GM21737 (cell line): ENCODE measurements around the gene MICU1.
A peak's percentile ranks its signal among the peaks of the same experiment; 100 is the strongest.
"Not testable (repeated sequence)": the region's sequence is repeated elsewhere in the genome, so short reads cannot be mapped to it uniquely, and the experiment has no call there.

ENCODE experiments used
- ATAC-seq: cut with Tn5 transposase; IDR thresholded peaks from one replicate; pipeline ENCODE4 v1.9.1; 2021; ENCODE audit warnings: mild to moderate bottlenecking, moderate library complexity; ENCODE audit not compliant: unreplicated experiment

Gene MICU1

GRCh38 chr10:72331575-72332422 lies 294.1 kb downstream of the MICU1 start:
- peak; percentile 43 for ATAC-seq

- ATAC-seq, result no peak
These were observed 295.8 kb downstream of the MICU1 start for GRCh38 chr10:72330069-72330426.

DNA sequence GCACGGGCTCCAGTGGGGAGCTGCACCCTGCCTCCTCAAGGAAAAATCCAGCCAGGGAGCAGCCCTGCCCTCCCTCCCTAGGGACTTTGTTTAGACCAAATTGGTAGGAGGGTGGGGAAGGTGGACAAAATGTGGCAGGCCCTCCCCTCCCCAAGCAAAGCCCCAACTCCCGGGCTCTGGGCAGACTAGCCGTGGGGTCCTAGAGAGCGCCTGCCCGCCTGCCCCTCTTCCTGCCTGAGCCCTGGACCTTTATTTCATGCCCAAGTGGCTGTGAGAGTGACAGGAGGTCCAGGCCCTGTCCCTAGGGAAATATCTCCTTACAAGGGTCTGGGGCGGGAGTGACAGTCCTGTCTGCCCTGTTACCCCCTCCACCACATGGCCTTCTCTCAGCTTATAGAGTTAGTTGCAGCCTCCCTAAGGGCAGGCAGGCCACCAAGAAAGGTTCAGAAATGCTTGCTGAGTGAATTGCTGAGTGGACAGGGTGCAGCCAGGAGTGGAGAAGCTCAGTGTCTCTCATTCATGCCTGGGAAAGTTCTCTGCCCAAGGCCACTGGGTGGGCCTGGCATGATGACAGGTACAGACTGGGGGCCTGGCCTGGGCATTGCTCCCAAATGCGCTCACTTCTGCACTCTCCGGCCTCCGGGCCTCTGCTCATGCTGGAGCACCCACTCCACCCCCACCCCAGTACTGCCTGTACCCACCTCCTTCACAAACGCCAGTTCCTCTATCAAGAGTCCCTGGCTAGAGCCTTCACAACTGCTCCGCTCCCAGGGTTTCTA lies 296.4 kb downstream of the MICU1 start:
- no peak for ATAC-seq

DNA sequence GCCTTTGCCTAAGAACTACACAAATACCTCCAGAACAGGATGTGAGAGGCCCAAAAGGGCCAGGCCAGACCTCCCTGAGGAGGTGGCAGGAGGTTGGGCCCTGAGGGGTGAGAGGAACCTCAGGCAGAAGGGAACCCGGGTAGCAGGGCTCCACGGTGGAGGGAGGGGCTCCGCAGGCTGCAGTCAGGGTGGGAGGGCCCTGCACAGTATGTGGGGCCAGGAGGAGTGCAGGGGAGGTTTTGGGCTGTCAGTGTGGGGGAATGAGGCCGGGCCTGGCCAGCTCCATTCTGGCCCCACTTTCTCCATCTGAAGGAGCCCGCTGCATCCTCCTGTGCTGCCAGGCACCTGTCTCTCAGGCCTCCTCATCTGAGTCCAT lies 297.1 kb downstream of the MICU1 start:
- no peak for ATAC-seq

GRCh38 chr10:72328045-72328828 lies 297.6 kb downstream of the MICU1 start:
- no peak for ATAC-seq

DNA sequence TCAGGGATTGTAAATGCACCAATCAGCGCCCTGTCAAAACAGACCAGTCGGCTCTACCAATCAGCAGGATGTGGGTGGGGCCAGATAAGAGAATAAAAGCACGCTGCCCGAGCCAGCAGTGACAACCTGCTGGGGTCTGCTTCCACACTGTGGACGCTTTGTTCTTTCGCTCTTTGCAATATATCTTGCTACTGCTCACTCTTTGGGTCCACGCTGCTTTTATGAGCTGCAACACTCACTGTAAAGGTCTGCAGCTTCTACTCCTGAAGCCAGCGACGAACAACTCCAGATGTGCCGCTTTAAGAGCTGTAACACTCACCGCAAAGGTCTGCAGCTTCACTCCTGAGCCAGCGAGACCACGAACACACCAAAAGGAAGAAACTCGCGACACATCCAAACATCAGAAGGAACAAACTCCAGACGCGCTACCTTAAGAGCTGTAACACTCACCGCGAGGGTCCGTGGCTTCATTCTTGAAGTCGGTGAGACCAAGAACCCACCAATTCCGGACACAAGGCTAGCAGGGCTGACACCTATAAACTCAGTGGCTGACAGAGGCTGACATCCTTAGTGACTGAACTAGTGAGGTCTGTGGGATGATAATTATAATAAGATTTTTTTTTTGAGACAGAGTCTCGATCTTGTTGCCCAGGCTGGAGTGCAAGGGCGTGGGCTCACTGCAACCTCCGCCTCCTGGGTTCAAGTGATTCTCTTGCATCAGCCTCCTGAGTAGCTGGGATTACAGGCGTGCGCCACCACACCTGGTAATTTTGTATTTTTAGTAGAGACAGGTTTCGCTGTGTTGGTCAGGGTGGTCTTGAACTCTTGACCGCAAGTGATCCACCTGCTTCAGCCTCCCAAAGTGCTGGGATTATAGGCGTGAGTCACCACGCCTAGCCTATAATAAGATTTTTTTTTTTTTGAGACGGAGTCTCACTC lies 298.9 kb downstream of the MICU1 start:
- not testable (repeated sequence) for ATAC-seq

DNA sequence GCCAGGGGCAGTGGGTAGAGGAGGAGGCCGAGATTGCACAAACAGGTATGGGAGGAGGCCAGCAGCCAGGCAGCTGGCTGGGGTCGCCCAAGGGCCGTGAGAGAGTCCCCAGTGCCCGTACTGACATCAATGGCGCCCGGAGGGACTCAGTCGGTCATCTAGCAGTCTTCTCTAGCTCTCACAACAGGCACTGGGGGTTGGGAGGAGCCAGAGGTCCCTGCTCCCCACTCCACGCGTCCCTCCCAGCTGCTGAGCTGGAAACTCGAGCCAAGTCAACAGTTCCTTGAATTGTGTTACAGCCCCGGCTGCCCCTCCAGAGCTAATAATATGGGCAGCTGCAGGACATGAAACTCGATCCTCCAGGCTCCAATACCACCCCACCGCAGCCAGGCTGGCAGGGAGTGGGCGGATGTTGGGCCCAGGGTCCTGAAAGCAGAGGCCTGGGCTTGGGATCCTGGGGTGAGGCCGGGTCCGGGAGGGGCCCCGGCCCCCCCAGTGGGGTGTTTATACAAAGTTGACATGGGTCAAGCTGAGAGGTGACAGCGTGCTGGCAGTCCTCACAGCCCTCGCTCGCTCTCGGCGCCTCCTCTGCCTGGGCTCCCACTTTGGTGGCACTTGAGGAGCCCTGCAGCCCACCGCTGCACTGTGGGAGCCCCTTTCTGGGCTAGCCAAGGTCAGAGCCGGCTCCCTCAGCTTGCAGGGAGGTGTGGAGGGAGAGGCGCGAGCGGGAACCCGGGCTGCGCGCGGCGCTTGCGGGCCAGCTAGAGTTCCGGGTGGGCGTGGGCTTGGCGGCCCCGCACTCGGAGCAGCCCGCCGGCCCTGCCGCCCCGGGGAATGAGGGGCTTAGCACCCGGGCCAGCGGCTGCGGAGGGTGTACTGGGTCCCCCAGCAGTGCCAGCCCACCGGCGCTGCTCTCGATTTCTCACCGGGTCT lies 300.4 kb downstream of the MICU1 start:
- ATAC-seq, result not testable (repeated sequence)

- no peak for ATAC-seq
These were observed 302.1 kb downstream of the MICU1 start for GRCh38 chr10:72323771-72324191.

GRCh38 chr10:72323108-72323749 lies 302.6 kb downstream of the MICU1 start:
- no peak for ATAC-seq

- no peak for ATAC-seq
These were observed 303.4 kb downstream of the MICU1 start for GRCh38 chr10:72322280-72323058.

DNA sequence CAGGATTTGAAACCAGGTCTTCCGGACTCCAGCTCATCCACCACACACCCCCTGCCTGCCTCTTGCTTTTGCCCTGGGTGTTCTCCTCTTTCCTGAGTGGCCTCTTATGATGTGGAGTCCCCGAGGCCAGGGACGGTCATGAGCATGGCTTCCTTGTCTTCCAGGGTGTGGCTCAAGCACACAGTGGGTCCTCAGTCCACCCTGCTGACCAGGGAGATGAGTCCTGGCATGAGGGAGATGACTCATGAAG lies 303.9 kb downstream of the MICU1 start:
- ATAC-seq, result no peak

- ATAC-seq, result no peak
These were observed 304.4 kb downstream of the MICU1 start for GRCh38 chr10:72321248-72322029.

GRCh38 chr10:72320676-72321247 lies 305.1 kb downstream of the MICU1 start:
- ATAC-seq, result peak; percentile 53

DNA sequence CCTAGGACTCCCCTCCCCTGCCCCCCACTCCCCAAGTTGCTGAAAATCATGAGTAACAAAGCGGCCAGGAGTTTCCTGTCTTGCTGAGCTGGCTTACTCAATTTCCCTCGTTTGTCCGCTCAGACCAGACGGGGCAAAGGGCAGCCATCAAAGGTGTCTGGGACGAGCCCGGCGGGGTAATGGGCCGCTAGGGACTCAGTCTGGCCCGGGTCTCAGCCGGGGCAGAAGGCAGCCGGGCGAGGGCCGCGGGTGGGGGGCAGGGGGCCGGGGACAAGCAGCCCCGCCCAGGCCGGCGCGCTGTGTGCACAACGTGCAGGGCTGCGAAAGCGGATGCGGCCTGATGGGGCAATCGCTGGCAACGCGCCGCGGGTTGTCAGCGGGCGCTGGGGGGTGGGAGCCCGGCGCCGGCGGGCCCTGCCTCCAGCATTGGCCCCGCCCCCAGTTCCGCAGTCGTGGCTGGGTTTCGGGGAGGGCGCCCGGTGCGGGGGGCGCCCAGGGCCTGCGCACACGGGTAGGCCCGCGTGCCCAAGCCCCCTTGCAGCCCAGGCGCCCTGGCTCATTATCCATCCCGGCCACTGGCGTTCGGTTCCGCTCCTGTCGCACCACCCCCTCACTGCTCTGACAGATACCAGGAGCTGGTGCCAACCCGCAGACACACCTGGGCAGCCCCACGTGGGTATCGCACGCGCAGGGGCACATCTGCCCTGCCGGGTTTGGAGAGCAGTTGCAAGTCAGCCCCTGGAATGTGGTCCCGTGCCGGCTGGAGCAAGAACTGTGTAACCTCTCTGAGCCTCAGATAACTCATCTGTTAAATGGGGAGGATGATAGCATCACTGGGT lies 306.2 kb downstream of the MICU1 start:
- ATAC-seq, result peak; percentile 60

- no peak for ATAC-seq
These were observed 307.2 kb downstream of the MICU1 start for GRCh38 chr10:72318418-72319262.
